Measurements from ENCODE around the gene HOXC13.

Gene HOXC13

DNA sequence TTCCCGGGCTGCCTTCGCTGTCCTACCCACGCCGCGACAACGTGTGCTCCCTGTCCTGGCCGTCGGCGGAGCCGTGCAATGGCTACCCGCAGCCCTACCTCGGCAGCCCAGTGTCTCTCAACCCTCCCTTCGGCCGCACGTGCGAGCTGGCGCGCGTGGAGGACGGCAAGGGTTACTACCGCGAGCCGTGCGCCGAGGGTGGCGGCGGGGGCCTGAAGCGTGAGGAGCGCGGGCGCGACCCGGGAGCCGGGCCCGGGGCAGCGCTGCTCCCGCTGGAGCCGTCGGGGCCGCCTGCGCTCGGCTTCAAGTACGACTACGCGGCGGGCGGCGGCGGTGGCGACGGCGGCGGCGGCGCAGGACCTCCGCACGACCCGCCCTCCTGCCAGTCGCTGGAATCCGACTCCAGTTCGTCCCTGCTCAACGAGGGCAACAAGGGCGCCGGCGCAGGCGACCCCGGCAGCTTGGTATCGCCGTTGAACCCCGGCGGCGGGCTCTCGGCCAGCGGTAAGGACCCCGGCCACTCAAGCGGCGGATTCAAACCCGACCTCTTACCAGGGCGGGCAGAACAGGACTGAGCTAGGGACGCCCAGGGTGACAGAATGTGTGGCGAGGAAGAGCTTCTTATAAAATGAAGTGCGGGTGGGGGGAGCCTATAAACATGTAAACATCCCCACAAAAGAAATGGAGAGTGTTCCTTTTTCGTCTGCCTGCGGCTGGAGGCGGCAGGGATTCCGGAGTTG is 16.6 kb downstream of the HOXC13 start:
- no peak for DNase-seq

DNA sequence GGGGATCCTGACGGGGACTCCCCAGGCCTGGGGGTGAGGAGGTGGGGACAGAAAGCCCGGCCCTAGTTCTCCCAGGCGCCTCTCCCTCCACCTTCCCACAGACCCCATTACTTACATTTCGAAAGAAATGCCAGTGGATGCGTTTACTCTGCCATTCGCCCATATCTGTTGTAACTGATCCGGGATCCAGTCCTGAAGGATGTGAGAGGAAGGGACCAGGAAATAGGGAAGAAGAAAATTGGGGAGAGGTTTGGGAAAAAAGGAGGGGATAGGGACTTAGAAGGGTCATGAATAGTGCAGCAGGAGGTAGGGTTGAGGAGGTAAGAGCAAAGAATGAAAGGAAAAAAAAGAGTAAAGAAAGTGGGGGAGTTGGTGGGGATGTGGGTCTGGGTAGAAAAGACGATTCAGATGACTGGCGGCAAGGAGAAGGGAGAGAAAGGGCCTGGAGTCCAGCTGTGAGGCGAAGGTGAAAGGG is 17.2 kb downstream of the HOXC13 start:
- DNase-seq = no peak

DNA sequence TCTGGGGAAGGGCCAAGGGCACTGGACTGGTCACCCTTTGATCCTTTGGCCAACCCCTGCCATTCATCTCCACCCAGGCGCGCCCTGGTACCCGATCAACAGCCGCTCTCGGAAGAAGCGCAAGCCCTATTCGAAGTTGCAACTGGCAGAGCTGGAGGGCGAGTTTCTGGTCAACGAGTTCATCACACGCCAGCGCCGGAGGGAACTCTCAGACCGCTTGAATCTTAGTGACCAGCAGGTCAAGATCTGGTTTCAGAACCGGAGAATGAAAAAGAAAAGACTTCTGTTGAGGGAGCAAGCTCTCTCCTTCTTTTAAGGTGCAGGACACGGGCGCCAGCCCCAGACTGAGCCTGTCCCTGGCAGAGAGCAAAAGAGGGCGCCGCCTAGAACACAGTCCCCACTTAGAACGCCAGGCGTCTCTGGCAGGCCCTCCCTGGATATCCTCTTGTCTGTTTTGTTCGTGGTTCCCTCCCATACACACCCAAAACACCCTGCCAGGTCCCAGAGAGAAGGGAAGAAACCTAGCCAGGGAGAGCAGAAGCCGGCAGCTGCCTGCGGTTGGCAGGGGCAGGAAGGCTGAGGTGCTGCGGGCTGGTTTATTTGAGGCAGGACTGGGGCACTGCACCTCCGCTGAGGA is 17.7 kb downstream of the HOXC13 start:
- no peak for DNase-seq

DNA sequence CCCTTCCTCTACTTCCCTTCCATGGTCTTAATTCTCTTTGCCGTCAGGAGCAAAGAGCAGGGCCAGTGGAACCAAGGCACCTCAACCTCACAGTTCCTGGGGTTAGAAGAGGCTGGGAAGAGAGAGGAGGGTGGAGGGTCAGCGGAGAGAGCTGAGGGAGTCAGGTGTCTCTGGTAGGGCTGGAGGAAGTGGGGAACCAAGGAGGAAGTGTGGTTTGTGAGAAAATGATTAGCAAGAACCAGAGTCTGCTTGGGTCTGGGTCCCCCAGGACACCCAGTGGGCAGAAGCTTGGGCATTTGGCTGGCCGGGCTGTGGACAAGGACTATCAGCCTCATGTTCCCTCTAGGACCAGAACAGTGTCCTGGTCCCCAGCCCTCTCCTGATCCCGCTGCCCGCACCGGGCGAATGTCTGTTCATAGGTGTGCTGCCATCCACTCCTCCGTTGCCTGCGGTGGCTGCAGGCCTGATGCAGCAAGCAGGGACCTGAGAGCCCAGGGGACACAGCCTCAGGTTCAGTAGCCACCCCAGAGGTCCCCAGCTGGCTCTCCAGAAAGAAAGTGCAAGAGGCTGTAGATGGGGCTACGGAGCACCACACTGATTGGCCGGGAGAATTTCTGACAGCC is 18.4 kb downstream of the HOXC13 start:
- no peak for DNase-seq

DNA sequence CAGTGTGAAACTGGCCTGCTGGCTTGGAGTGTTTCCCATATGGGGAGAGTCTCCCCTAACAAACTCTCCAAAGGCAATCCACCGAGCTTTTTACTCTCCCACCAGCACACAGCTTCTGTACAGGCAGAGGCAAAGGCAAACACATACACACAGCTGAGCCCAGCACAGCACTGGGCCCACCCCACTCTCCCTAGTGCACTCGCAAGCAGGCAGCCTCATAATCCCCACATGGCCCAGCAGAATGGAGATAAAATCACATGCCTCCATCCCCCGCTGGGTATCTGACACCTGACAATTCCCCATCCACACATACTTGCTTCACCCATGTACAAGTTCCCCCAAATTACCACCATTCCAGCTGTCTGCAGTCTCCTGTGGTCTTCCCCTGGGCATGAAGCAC is 19.5 kb downstream of the HOXC13 start:
- no peak for DNase-seq

DNA sequence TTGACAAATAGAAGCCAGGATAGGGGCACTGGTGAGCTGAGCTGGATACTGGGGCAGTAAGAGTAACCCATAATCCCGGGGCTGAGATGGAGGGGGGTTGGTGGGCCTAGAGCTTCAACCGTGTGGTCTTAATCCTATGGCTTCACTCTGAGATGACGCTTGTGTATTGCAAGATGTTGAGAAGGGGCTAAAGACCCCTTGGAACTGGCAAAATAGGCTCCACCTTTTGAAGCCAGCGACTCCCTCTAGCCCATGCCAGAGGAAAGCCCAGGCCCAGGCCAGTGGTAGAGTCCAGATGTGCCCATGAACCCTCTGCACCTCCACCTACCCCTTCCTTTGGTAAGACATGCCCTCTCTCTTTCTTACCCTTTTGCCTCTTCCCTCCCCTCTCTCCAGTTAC is 20.7 kb downstream of the HOXC13 start:
- no peak for DNase-seq

DNA sequence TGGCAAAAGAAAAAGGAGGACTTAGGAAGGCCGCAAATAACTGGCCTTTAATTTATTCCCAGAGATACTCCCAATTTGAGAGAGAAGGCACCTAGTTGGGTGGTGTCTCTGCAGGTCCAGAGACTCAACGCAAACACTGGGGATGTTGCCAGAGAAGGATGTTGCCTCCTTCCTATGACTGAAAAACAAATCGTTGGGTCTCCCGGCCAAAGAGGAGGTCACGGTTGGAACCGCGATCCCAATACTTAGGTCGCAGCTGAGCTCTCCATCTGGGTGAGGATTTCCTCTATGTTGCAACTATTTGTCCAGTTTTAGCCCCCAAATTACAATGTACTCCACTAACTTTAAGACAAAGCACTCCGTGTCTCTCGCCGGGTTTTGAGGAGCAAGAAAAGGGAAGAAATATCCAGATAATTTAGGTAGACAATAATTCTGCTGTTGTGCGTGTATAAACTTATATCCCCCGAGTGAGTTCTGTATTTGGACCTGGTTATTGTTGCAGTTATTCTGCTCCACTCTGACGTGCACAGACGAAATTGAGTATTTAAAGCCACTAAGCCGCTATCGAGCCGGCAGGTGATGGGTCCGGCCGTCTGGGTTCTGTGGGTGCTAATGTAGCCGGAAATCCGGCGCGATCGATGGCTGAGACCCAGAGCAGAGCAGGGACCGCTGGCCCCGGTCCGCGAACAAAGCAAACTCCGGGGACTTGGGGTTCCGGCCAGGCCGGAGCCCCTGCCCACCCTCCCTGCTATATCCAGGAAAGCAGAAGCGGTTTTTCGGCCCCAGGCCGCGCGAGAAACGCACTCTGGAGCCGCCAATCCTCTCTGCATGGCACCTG is 21.8 kb downstream of the HOXC13 start:
- DNase-seq = no peak

DNA sequence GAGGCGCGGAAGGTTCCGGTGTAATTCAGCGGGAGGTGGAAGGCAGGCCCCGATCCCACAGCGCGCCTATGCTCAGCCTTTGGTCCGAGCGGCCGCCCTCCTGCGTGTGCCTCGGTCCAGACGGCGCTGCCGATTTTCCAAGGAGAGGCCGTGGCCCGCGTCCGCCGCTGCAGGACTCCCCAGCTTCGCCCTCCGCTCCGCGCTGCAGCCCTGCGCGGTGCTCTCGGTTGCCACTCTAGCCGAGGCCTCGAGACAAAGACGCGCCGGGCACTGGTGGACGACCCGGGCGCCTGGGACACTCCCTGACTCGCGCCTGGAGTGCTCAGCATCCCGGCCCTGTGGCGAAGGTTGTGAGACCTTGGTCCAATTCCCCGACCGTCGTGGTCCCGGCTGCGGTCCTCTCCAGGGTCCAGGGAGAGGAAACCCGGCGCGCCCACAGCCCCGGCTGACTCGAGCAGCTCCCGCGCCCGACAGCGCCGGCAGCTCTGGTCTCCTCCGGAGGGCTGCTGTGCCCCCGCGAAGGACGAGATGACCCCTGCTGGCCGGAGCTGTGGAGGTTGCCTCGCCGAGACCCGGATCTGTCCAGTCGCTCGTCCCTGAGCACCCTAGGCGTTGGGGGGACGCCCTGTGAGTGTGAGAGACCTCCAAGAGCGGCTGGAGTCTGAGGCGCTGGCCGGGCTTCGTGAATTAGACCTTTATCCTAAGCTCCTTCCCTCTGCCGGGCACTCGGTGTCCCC is 22.6 kb downstream of the HOXC13 start:
- DNase-seq = no peak

DNA sequence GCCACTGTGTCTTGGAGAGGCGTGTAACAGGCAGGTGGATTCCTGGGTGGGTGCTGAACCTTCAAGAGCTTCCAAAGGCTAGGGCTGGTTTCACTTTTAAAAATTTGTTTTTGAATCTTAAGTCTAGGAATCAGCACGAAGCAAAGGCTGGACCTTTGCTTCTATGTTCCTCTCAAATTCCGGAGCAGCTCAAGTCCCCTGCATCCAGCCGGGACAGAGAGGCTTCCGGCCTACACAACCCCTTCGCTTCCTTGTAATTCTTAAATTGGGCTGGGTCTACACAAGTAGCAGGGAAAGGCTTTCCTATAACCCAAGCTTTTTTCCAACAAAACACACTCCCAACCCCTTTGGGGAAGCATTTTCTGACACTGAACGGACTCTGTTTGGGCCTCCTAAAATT is 24.4 kb downstream of the HOXC13 start:
- DNase-seq = no peak

DNA sequence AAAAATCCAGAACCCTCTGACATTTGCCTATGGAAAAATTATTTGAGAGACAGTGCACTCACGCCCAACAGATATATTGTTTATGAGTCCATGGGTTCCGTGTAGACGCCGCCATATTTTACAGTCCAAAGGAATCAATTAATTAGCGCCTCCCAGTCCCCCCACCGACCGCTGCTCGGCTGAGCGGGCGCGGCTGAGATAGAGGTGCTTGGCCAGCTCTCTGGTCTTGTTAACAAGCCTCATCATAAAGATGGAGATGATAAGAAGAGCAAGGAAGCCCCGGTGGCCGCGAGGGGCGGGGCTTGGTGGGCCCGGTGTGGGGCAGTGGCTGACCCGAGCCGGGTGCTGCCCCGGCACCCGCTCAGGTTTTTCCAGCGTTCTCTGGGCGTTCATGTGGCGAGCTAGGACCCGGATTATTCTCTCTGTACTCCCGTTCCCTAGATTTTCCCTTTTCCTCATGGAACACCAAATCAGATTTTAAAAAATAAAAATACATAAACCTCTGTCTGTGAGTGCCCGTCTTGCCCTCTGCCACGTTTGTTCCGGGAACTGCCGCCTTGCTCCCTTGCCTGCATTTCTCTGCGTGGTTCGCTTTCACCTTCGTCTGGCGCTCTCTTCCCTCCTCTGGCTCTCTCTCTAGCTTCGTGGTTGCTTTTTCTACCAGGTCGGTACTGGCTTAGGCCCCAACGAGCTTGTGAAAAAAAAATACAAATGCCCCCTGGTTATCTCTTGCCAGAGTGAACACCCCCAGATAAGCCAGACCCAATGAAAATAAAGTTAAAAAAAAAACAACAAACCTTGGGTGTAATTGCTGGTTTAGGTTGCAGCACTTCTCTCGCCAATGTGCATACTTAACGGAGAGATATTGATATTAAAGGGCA is 25.0 kb downstream of the HOXC13 start:
- DNase-seq = no peak

DNA sequence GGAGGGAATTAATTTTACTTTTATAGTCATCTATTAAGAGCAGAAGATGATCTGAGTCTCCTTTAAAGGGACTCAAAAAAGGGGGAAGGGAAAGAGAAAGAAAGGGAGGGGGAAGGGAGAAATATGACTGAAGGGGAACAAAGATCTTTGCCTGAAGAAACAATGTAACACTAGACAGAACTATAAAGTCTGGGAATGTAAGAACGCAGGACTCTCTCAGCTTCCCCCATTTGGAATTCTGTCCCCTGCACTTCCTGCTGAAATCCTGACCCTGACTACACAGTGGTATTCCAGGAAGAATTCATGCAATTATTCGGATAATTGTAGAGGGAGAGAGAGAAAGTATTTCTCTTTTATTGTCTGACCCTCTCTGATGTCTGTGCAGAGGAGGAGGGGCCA is 25.7 kb downstream of the HOXC13 start:
- DNase-seq = no peak

DNA sequence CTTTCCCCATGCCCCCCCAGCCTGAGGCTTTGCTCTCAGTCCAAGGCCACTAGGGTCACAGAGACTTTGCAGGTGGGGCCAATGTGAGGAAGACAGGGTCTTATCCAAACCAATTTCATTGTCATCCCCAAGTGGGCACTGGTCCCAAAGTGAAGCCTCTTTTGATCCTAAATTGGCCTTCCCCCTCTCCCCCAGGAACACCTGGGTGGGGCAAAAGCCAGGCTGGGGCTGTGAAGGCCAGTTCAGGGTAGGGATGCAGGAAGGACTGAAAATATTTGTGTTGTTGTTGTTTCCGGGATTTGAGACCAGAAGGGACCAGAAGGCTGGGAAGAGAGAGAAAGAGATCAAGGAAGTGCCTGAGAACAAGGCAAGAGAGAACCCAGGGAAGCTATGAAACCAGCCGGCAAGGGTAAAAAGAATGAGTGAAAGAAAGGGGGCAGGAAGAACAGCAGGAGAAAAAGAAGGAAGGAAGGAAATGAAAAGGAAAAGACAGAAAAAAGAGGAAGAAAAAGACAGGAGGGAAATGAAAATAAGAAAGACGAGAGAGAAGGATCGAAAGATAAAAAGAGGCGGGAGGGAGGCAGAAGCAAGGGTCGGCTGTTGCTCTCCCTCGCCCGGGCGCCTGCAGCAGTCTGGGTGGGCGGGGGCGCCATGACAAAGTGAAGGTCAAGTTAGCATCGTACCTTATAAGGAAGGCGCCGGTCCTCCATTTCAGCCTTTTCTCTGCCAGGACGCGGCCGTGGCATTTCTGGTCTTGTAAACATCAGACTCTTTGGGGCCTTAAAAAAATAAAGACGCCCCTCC is 26.9 kb downstream of the HOXC13 start:
- no peak for DNase-seq

DNA sequence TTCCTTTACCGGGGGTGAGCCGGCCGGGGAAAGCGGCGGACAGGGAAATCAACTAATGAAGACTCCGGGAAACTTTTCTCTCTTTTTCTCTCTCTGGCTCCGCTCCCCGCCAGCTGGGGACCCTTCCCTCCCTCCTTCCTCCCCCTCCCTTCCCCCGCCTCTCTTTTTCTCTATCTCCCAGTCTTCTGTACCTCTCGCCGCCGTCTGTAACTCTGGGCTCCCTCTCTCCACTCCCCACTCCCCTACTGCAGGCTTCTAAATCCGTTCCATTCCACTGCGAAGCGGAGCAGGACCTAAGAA is 27.4 kb downstream of the HOXC13 start:
- no peak for DNase-seq

DNA sequence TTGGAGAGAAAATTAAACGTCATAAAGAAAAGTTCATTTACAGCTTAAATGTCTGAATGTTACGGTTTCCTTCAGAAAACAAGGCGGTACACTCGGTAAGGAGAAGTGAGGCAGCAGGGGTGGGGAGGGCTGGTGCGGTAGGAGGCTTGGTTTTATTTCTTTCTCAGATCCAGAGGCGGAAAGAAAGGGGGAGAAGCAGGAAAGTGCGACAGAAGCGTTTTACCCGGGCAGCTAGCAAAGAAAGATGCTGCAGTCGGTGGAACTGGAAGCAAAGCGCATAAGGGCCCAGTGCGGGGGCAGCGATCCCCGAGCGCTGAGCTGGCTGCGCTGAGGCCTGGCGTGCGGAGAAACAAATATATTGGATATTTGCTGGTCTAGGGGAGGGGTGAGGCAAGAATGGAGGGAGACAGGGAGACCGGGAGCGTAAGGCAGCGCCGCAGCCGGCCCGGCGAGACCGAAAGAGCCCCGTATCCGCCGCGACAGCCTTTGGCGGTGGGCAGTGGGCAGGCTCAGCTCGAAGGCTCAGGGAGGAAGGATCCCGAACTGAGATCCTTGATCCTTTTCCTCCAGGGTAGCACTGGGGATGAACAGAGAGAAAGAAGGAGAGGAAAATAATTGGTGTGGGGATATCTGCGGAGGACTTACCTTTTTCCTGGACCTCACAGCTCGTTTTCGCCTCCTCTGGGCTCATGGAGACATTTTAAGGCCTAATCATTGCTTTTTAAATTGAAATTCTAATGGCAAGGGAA is 27.9 kb downstream of the HOXC13 start:
- no peak for DNase-seq

DNA sequence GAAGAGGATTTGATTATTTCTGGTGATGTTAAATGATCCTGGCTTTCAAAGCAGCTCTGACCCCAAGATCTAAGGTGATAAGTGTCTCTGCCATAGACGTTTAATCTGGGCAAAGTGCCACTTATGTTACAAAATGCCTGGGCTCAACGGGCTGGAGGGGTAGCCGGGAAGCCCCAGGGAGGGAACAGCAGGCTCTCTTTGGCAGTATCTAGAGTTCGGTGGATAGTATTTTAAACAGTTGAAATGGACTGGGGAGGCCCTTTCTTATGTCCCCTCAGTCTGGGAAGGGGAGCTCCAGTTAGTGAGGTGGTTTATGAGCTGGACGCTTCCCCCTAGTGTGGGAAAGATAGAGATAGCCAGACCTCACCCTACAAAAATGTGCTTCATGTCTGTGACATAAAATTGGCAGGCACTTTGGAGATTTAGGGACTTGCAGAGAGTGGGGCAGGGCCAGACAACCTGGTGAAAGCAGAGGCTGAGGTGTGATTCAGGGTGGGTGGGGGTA is 28.8 kb downstream of the HOXC13 start:
- no peak for DNase-seq

DNA sequence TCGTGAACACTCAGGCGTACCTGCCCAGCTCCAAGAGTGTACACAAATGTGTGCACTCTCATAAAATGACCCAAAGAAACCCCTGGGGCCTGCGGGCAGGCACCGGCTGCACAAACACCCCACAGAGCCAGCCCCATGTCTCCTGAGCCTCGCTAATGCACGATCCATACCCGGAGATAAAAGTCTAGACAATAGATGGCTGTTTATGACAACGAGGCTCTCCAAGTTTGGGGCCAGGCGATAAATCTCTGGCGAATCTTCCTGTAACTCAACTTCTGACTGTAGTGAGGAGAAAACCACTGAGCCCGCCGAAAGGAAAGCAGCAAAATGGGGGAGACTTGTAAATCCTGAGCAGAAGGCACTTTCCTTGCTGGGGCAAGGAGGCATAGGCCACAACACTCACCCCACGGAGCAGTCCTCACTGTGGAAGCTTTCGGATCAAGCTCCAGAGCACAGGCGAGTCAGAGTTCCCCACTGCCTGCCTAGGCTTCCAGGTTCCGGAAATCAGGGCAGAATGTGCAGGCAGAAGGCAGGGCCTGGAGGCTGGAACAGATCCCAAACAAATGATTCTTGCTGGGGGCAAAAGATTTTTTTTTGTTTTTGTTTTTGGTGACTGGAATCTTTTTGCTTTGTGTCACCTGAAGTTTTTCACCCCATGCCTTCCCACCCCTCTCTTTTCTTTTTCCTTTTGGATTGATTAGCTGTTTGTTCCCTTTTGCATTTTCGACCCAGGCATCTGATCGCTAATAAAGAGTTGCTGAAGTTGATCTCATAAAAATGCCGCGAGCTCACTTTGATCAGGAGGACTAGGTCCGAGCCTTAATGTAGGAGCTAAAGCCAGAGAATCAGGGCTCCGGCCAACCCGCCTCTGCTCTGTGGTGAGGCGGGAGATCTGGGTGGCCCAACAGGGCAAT is 29.8 kb downstream of the HOXC13 start:
- no peak for DNase-seq

DNA sequence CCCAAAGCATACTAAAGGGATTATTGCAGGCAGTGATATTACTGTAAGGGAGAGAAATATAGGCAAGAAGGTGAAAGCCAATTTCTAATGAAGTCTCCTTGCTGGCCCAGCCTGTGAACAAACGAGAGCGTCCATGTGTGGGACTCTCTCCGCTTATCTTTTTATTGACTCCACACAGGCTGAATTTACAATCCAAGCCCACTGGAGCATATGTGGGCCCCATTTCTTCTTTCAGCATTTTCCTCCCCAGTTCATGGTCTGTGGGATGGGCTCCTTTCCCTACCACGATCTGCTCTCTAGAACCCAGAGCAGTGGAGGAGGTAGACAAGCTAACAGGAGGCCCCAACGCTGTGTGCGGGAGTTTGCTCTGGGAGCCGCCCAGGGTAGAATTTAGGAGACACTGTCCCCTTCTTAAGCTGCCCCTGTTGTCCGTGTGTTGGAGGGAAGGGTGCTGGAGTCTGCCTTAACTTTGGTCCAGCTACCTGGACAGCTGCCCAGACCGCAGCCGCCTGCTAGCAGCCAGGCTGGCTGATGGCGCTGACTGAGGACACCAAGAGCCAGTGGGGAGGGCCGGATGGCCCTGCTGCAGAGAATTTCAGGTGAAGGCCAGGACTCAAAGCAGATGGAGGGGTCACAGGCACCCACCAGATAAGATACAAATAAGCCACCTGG is 31.1 kb downstream of the HOXC13 start:
- no peak for DNase-seq

DNA sequence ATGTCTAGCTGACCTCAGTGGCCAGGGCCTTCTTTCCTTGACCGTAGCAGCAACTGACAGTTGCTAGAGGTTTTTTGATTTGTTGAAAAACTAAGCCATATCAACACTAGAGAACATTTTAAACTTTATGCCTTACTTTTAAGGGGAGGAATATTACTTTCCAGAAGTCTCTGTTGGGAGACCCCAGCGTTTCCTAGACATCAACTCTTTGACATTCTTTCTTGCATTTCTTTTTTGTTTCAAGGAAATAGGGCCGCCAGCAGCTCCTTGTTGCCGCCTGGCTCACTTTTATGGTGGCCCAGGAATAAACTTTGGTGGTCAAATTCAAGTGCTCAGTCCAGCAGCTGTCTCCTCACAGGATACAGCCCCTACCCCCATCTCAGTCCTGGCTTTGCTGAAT is 31.8 kb downstream of the HOXC13 start:
- DNase-seq = no peak

Measured in stimulated activated CD4-positive, alpha-beta T cell treated with anti-CD3 and anti-CD28 coated beads, Interleukin-4, amount 100 ng/mL, for 4 hours (primary cell).